ENCODE results near the gene ALK.

GRCh38 chr2:29281916-29282247, 639.5 kb downstream of the ALK start:
- TF ChIP-seq YY1 (IDR thresholded peaks at IDR 0.05; ENCODE audit: low read depth) = no peak
- TF ChIP-seq CEBPB (IDR thresholded peaks at IDR 0.05) = no peak
- TF ChIP-seq CREB1 (IDR thresholded peaks at IDR 0.05; ENCODE audit: low read depth) = no peak
- TF ChIP-seq RAD21 (IDR thresholded peaks at IDR 0.05; ENCODE audit: low read depth) = no peak
- TF ChIP-seq MAX (IDR thresholded peaks at IDR 0.05) = no peak
- no peak for TF ChIP-seq EP300 (IDR thresholded peaks at IDR 0.05; ENCODE audit: borderline replicate concordance)
- no peak for TF ChIP-seq EGR1 (IDR thresholded peaks at IDR 0.05)
- TF ChIP-seq TEAD4 (IDR thresholded peaks at IDR 0.05) = no peak
- no peak for TF ChIP-seq TCF12 (IDR thresholded peaks at IDR 0.05; ENCODE audit: low read depth)
- no peak for TF ChIP-seq REST (IDR thresholded peaks at IDR 0.05; ENCODE audit: low read depth)
- no peak for TF ChIP-seq TAF1 (IDR thresholded peaks at IDR 0.05; ENCODE audit: low read depth)
- TF ChIP-seq NFIC (IDR thresholded peaks at IDR 0.05) = no peak
- no peak for TF ChIP-seq ZBTB7A (IDR thresholded peaks at IDR 0.05; ENCODE audit: low read depth)

Data from Ishikawa (cell line).